ENCODE data around the gene ARHGEF10L.

ARHGEF10L gene

GRCh38 chr1:17579951-17580939 lies 40.7 kb downstream of the ARHGEF10L start:
- Mint-ChIP-seq H3K36me3 (ENCODE audit: low read depth) (peaks cover 7% of the 10 kb centered on the region), H3K9me3 (no peaks in the 10 kb centered on the region), H3K27me3 (ENCODE audit: low read depth, poor library complexity) (peaks cover under 1% of the 10 kb centered on the region), H3K4me3 (peak overlapping the region; percentile 61), H3K4me1 (peaks cover 73% of the 10 kb centered on the region), H3K27ac (peak overlapping the region; percentile 91)
- TF ChIP-seq CTCF (IDR thresholded peaks at IDR 0.05) = no peak
- DNase-seq = no peak

- Mint-ChIP-seq H3K27ac (no peak overlapping the region), H3K27me3 (ENCODE audit: low read depth, poor library complexity) (peaks cover 4% of the 10 kb centered on the region), H3K4me1 (peaks cover 73% of the 10 kb centered on the region), H3K9me3 (no peaks in the 10 kb centered on the region), H3K4me3 (no peak overlapping the region), H3K36me3 (ENCODE audit: low read depth) (peaks cover 14% of the 10 kb centered on the region)
- no peak for DNase-seq
- no peak for TF ChIP-seq CTCF (IDR thresholded peaks at IDR 0.05)
Observed at GRCh38 chr1:17581389-17582123, 42.1 kb downstream of the ARHGEF10L start.

- Mint-ChIP-seq H3K36me3 (ENCODE audit: low read depth) (peaks cover 14% of the 10 kb centered on the region), H3K27me3 (ENCODE audit: low read depth, poor library complexity) (peaks cover 4% of the 10 kb centered on the region), H3K9me3 (no peaks in the 10 kb centered on the region), H3K4me1 (peaks cover 78% of the 10 kb centered on the region), H3K4me3 (no peak overlapping the region), H3K27ac (peak overlapping the region; percentile 64)
- TF ChIP-seq CTCF (IDR thresholded peaks at IDR 0.05) = no peak
- no peak for DNase-seq
Observed at GRCh38 chr1:17582124-17582774, 42.8 kb downstream of the ARHGEF10L start.

- H3K27ac Mint-ChIP-seq = no peak overlapping the region
- TF ChIP-seq CTCF (IDR thresholded peaks at IDR 0.05) = no peak
- H3K27me3 Mint-ChIP-seq (ENCODE audit: low read depth, poor library complexity) = peaks cover 4% of the 10 kb centered on the region
- H3K9me3 Mint-ChIP-seq = no peaks in the 10 kb centered on the region
- peaks cover 82% of the 10 kb centered on the region for H3K4me1 Mint-ChIP-seq
- no peak overlapping the region for H3K4me3 Mint-ChIP-seq
- peaks cover 21% of the 10 kb centered on the region for H3K36me3 Mint-ChIP-seq (ENCODE audit: low read depth)
- no peak for DNase-seq
Observed at GRCh38 chr1:17584539-17584938, 45.0 kb downstream of the ARHGEF10L start.

GRCh38 chr1:17585266-17585987 lies 45.9 kb downstream of the ARHGEF10L start:
- Mint-ChIP-seq H3K4me3 (no peak overlapping the region), H3K27ac (peak overlapping the region; percentile 64), H3K27me3 (ENCODE audit: low read depth, poor library complexity) (peaks cover 4% of the 10 kb centered on the region), H3K36me3 (ENCODE audit: low read depth) (peaks cover 30% of the 10 kb centered on the region), H3K9me3 (no peaks in the 10 kb centered on the region), H3K4me1 (peaks cover 82% of the 10 kb centered on the region)
- TF ChIP-seq CTCF (IDR thresholded peaks at IDR 0.05) = no peak
- DNase-seq = no peak

Data from nephron progenitor cell (in vitro differentiated cells).